Astrocyte of the cerebellum (primary cell): ENCODE data around the gene HUS1.

ENCODE experiments used
- DNase-seq: peaks from one replicate; pipeline ENCODE4 v3.0.0-alpha.2; 2011; ENCODE audit warnings: low read depth
- H3K4me3 ChIP-seq: 2 replicates; pipeline ENCODE4 v1.5.1; 2011; ENCODE audit warnings: mild to moderate bottlenecking, low read depth, low read length, moderate library complexity
- CTCF ChIP-seq: IDR thresholded peaks from 2 replicates; pipeline ENCODE4 v1.5.1; 2012; ENCODE audit warnings: low read length, low read depth, moderate library complexity, mild to moderate bottlenecking; ENCODE audit errors: missing control alignments
- in situ Hi-C: cut with HindIII; loops from 2 replicates; pipeline ENCODE4 v1.10.0; 2017; ENCODE audit warnings: low sequenced_read_pairs

Gene HUS1

GRCh38 chr7:47949703-47950102, 29.7 kb downstream of the HUS1 start:
- in situ Hi-C loops, result loop anchor here (10.0 kb wide), 1 partner anchor 55 kb away; no protein-coding TSS in a partner anchor
- no peak for DNase-seq
- TF ChIP-seq CTCF, result no peak
- H3K4me3 ChIP-seq, result no peak overlapping the region

- in situ Hi-C loops, result no loop called here
- DNase-seq, result no peak
- H3K4me3 ChIP-seq, result no peak within 1 kb of the TSS
- TF ChIP-seq CTCF, result no peak
Observed at GRCh38 chr7:47948141-47948790, 31.1 kb downstream of the HUS1 start, which contains the start of gene PKD1L1. Gene PKD1L1 (minus strand): TSS chr7:47948466. CDS start chr7:47948440, 26 bp downstream.

GRCh38 chr7:47947355-47947749, 32.1 kb downstream of the HUS1 start:
- DNase-seq, result no peak
- no peak for TF ChIP-seq CTCF
- no peak overlapping the region for H3K4me3 ChIP-seq
- in situ Hi-C loops, result no loop called here

GRCh38 chr7:47946581-47947354, 32.6 kb downstream of the HUS1 start:
- in situ Hi-C loops, result no loop called here
- no peak for DNase-seq
- no peak for TF ChIP-seq CTCF
- no peak overlapping the region for H3K4me3 ChIP-seq

GRCh38 chr7:47945261-47946015, 34.0 kb downstream of the HUS1 start:
- peak; percentile 52 for DNase-seq
- peak; percentile 73 for TF ChIP-seq CTCF
- in situ Hi-C loops, result no loop called here
- no peak overlapping the region for H3K4me3 ChIP-seq

GRCh38 chr7:47944536-47945260, 34.7 kb downstream of the HUS1 start:
- H3K4me3 ChIP-seq, result no peak overlapping the region
- TF ChIP-seq CTCF, result no peak
- in situ Hi-C loops, result no loop called here
- DNase-seq, result no peak
